ENCODE results near the gene GJB1.
A peak's percentile ranks its signal among the peaks of the same experiment; 100 is the strongest.

GJB1 gene

GRCh38 chrX:71253253-71254091 lies 30.4 kb downstream of the GJB1 start:
- TF ChIP-seq GLIS2 (tag by site-specific recombination; IDR thresholded peaks at IDR 0.05): 0 out of 2 replicates have a peak, but pooled peaks have one; percentile 9
- TF ChIP-seq ZNF174 (tag by site-specific recombination; IDR thresholded peaks at IDR 0.05): no peak
- peak; percentile 64 for TF ChIP-seq ZFHX2 (tag by site-specific recombination; conservative IDR thresholded peaks at IDR 0.05)
- TF ChIP-seq GLIS1 (tag by site-specific recombination; IDR thresholded peaks at IDR 0.05): peak; percentile 54
- TF ChIP-seq ZNF335 (tag by site-specific recombination; conservative IDR thresholded peaks at IDR 0.05): 0 out of 2 replicates have a peak, but pooled peaks have one; percentile 51
- 0 out of 2 replicates have a peak, but pooled peaks have one; percentile 41 for TF ChIP-seq ZBTB17 (tag by site-specific recombination; IDR thresholded peaks at IDR 0.05)
- no peak for TF ChIP-seq ELK4 (IDR thresholded peaks at IDR 0.05; ENCODE audit: borderline replicate concordance, low read depth, low read length)
- TF ChIP-seq PATZ1 (tag by site-specific recombination; IDR thresholded peaks at IDR 0.05): 0 out of 2 replicates have a peak, but pooled peaks have one; percentile 13
- TF ChIP-seq ZNF560 (tag by site-specific recombination; IDR thresholded peaks at IDR 0.05; ENCODE audit: borderline replicate concordance): no peak
- TF ChIP-seq KLF9 (tag by site-specific recombination; IDR thresholded peaks at IDR 0.05; ENCODE audit: low read depth): peak; percentile 58
- no peak for TF ChIP-seq ZNF223 (tag by site-specific recombination; IDR thresholded peaks at IDR 0.05)
- peak; percentile 56; the same call in 1 of the 2 replicates for TF ChIP-seq CTCF (tag by site-specific recombination; IDR thresholded peaks at IDR 0.05)
- no peak for TF ChIP-seq ZNF133 (tag by site-specific recombination; IDR thresholded peaks at IDR 0.05)
- no peak for TF ChIP-seq ZNF791 (tag by site-specific recombination; IDR thresholded peaks at IDR 0.05)
- no peak for TF ChIP-seq ZNF202 (tag by site-specific recombination; IDR thresholded peaks at IDR 0.05; ENCODE audit: borderline replicate concordance)
- POLR2A ChIA-PET: interaction anchor here (0.6 to 2.3 kb wide), 7 partner anchors 9 to 274 kb away, joined by 3 to 34 read pairs (median 3); partner anchors contain the start of genes NONO and TAF1
- Histone ChIP-seq H3K36me3 (ENCODE audit: control insufficient read depth in 2 of 2, insufficient read depth in 1 of 2, low read length in 2 of 2) (peaks cover 0 to 28% of the 10 kb centered on the region in 2 experiments; a peak in 2 of 3 replicates), H3K4me1 (ENCODE audit: control insufficient read depth, insufficient read depth, low read length) (peaks cover 5% of the 10 kb centered on the region; the same call in 1 of the 2 replicates), H3K4me3 (ENCODE audit: low read depth, low read length) (peak overlapping the region; percentile 85), H3K9me3 (ENCODE audit: control insufficient read depth, insufficient read depth, low read depth, low read length) (no peaks in the 10 kb centered on the region), H3K27ac (ENCODE audit: extremely low read depth, low read depth, low read length) (peak overlapping the region; percentile 74; the same call in 1 of the 2 replicates)
- CTCF ChIA-PET: interaction anchor here (0.6 to 1.2 kb wide), 4 partner anchors 8 to 399 kb away, joined by 3 to 4 read pairs (median 4); partner anchors contain the start of gene NONO

GRCh38 chrX:71254092-71254963 lies 31.3 kb downstream of the GJB1 start, which contains the start of gene ZMYM3:
Gene ZMYM3 (minus strand): TSS chrX:71254140. CDS start chrX:71253255, 885 bp downstream.
- H3K4me1 ChIP-seq (ENCODE audit: control insufficient read depth, insufficient read depth, low read length): peaks cover 5% of the 10 kb centered on the region; the same call in 1 of the 2 replicates
- H3K36me3 ChIP-seq (ENCODE audit: control insufficient read depth in 2 of 2, insufficient read depth in 1 of 2, low read length in 2 of 2): peaks cover 0 to 20% of the 10 kb centered on the region in 2 experiments; a peak in 2 of 3 replicates
- H3K9me3 ChIP-seq (ENCODE audit: control insufficient read depth, insufficient read depth, low read depth, low read length): no peaks in the 10 kb centered on the region
- ChIA-PET POLR2A (interaction anchor here (0.6 to 2.3 kb wide), 9 partner anchors 24 to 569 kb away, joined by 3 to 34 read pairs (median 4); partner anchors contain the start of genes NONO and TAF1), CTCF (interaction anchor here (0.6 to 1.2 kb wide), 6 partner anchors 9 to 398 kb away, joined by 3 to 4 read pairs (median 3); partner anchors contain the start of gene NONO)
- H3K27ac ChIP-seq (ENCODE audit: extremely low read depth, low read depth, low read length): peak within 1 kb of the TSS; percentile 74; the same call in 1 of the 2 replicates
- peak within 1 kb of the TSS; percentile 85 for H3K4me3 ChIP-seq (ENCODE audit: low read depth, low read length)
- TF ChIP-seq ZBTB6 (tag by site-specific recombination; IDR thresholded peaks at IDR 0.05) (peak; percentile 91), ZXDB (tag by site-specific recombination; IDR thresholded peaks at IDR 0.05) (peak; percentile 76), FEZF1 (tag by site-specific recombination; IDR thresholded peaks at IDR 0.05) (0 out of 2 replicates have a peak, but pooled peaks have one; percentile 39), ZNF391 (tag by site-specific recombination; IDR thresholded peaks at IDR 0.05; ENCODE audit: borderline replicate concordance, low read depth) (0 out of 2 replicates have a peak, but pooled peaks have one; percentile 26), SCRT2 (tag by site-specific recombination; IDR thresholded peaks at IDR 0.05) (no peak), ZSCAN30 (tag by site-specific recombination; IDR thresholded peaks at IDR 0.05) (0 out of 2 replicates have a peak, but pooled peaks have one; percentile 11), KLF16 (tag by site-specific recombination; IDR thresholded peaks at IDR 0.05) (peak; percentile 29; the same call in 1 of the 2 replicates), GLIS1 (tag by site-specific recombination; IDR thresholded peaks at IDR 0.05) (peak; percentile 80), ZNF529 (tag by site-specific recombination; IDR thresholded peaks at IDR 0.05; ENCODE audit: insufficient replicate concordance) (no peak), ZNF596 (tag by site-specific recombination; IDR thresholded peaks at IDR 0.05) (no peak), ZEB2 (tag by site-specific recombination; IDR thresholded peaks at IDR 0.05) (peak; percentile 77)

Measured in HEK293 (cell line).